Thyroid gland (tissue), 4 donors: Measurements from ENCODE around the gene TYMP.

Experiments used
- CTCF ChIP-seq, 6 experiments: fragments of 200-600 bp in 3 of 6; fragments of 450-650 bp in 3 of 6; sonication (generic) in 3 of 6; IDR thresholded peaks; one replicate each; pipeline ENCODE4 v1.5.1; 2016 to 2019; ENCODE audit warnings: antibody characterized with exemption in 6 of 6, mild to moderate bottlenecking in 2 of 6, inconsistent platforms in 1 of 6, moderate library complexity in 1 of 6
- POLR2A ChIP-seq, 2 donors: fragments of 450-650 bp; IDR thresholded peaks; one replicate each; pipeline ENCODE4 v1.6.1; 2017; ENCODE audit warnings: antibody characterized with exemption in 2 of 2, mild to moderate bottlenecking in 2 of 2, moderate library complexity in 1 of 2

- TF ChIP-seq CTCF (IDR thresholded peaks at IDR 0.05) (no peak), POLR2A (IDR thresholded peaks at IDR 0.05) (no peak)
Observed at GRCh38 chr22:50570861-50571260, 41.0 kb upstream of the TYMP start.
